HepG2 (cell line): ENCODE results near the gene NFAT5. TPM values are rescaled to one million over a fixed set of nuclear protein-coding genes. Genes with fewer than 3 reads are reported as not detected.

Experiments
- ASH2L ChIP-seq: fragments of 300-600, 200-600 bp; sonication (generic); IDR thresholded peaks from 2 replicates; pipeline ENCODE4 v1.7.0; 2017; ENCODE audit warnings: low read depth, mild to moderate bottlenecking, moderate library complexity, mixed read lengths, low read length; ENCODE audit not compliant: insufficient read length
- ATAD3A ChIP-seq: sonication (generic); formaldehyde crosslinking; IDR thresholded peaks from 2 replicates; pipeline ENCODE4 v1.4.0; 2020; ENCODE audit warnings: missing genetic modification reagents
- DMAP1 ChIP-seq: IDR thresholded peaks from 2 replicates; pipeline ENCODE4 v1.6.1; 2016
- ETV5 ChIP-seq: IDR thresholded peaks from 2 replicates; pipeline ENCODE4 v1.6.1; 2018; ENCODE audit warnings: missing biosample characterization, missing genetic modification reagents, inconsistent platforms, borderline replicate concordance
- HNF1B ChIP-seq: sonication (generic); formaldehyde crosslinking; IDR thresholded peaks from 2 replicates; pipeline ENCODE4 v1.5.1; 2020; ENCODE audit warnings: mild to moderate bottlenecking, moderate library complexity, missing genetic modification reagents
- HNRNPH1 ChIP-seq: fragments of 200-400 bp; formaldehyde crosslinking; optimal IDR thresholded peaks from 2 replicates; pipeline ENCODE3; 2017; ENCODE audit warnings: mild to moderate bottlenecking, low read depth, low read length
- HNRNPLL ChIP-seq: fragments of 200-400 bp; formaldehyde crosslinking; IDR thresholded peaks from 2 replicates; pipeline ENCODE4 v1.6.1; 2017; ENCODE audit warnings: mild to moderate bottlenecking, low read depth, low read length; ENCODE audit not compliant: poor library complexity, severe bottlenecking
- KDM3A ChIP-seq: IDR thresholded peaks from 2 replicates; pipeline ENCODE4 v1.6.1; 2018; ENCODE audit warnings: low read depth, missing compliant biosample characterization
- KLF16 ChIP-seq, 2 experiments: sonication (generic) in 1 of 2; formaldehyde crosslinking in 1 of 2; IDR thresholded peaks; 2 replicates each; pipeline versions ENCODE4 v1.6.1 to v1.8.0; 2016 to 2023; ENCODE audit warnings: missing genetic modification reagents in 2 of 2, missing compliant biosample characterization in 1 of 2
- KLF9 ChIP-seq: IDR thresholded peaks from 2 replicates; pipeline ENCODE4 v1.6.1; 2016; ENCODE audit warnings: low read depth
- MXD4 ChIP-seq: IDR thresholded peaks from 2 replicates; pipeline ENCODE4 v1.6.1; 2016; ENCODE audit warnings: mild to moderate bottlenecking, missing biosample characterization, missing genetic modification reagents
- RBM22 ChIP-seq: fragments of 200-400 bp; formaldehyde crosslinking; optimal IDR thresholded peaks from 2 replicates; pipeline ENCODE3; 2017; ENCODE audit warnings: mild to moderate bottlenecking, low read length, moderate library complexity
- RORA ChIP-seq: sonication (generic); formaldehyde crosslinking; IDR thresholded peaks from 2 replicates; pipeline ENCODE4 v1.5.0; 2020; ENCODE audit warnings: mild to moderate bottlenecking, missing genetic modification reagents, moderate library complexity
- SIN3B ChIP-seq: fragments of 150-350 bp; IDR thresholded peaks from 2 replicates; pipeline ENCODE4 v1.6.1; 2014; ENCODE audit warnings: low read length
- SP2 ChIP-seq: sonication (generic); formaldehyde crosslinking; IDR thresholded peaks from 2 replicates; pipeline ENCODE4 v1.5.1; 2020; ENCODE audit warnings: mild to moderate bottlenecking, missing genetic modification reagents
- TBP ChIP-seq: sonication (generic); formaldehyde crosslinking; IDR thresholded peaks from 2 replicates; pipeline ENCODE4 v1.5.0; 2020; ENCODE audit warnings: missing genetic modification reagents
- THAP9 ChIP-seq: sonication (generic); formaldehyde crosslinking; IDR thresholded peaks from 2 replicates; pipeline ENCODE4; 2020; ENCODE audit warnings: missing genetic modification reagents, mild to moderate bottlenecking, borderline replicate concordance
- U2AF2 ChIP-seq: fragments of 200-400 bp; formaldehyde crosslinking; IDR thresholded peaks from 2 replicates; pipeline ENCODE4 v1.6.1; 2017; ENCODE audit warnings: low read depth, mild to moderate bottlenecking, low read length
- ZFP36L1 ChIP-seq: sonication (generic); formaldehyde crosslinking; IDR thresholded peaks from 2 replicates; pipeline ENCODE4 v1.8.0; 2022; ENCODE audit warnings: mild to moderate bottlenecking, missing genetic modification reagents, moderate library complexity
- ZNF274 ChIP-seq: sonication (generic); formaldehyde crosslinking; IDR thresholded peaks from 2 replicates; pipeline ENCODE4 v1.5.1; 2020; ENCODE audit warnings: mild to moderate bottlenecking, missing genetic modification reagents
- ZNF3 ChIP-seq: IDR thresholded peaks from 2 replicates; pipeline ENCODE4 v1.7.0; 2017; ENCODE audit warnings: inconsistent platforms
- ZNF512B ChIP-seq: sonication (generic); formaldehyde crosslinking; IDR thresholded peaks from 2 replicates; pipeline ENCODE4 v1.5.1; 2020; ENCODE audit warnings: missing genetic modification reagents, mild to moderate bottlenecking, borderline replicate concordance
- ZNF543 ChIP-seq: sonication (generic); formaldehyde crosslinking; IDR thresholded peaks from 2 replicates; pipeline ENCODE4 v1.4.0; 2020; ENCODE audit warnings: mild to moderate bottlenecking, missing genetic modification reagents
- ZSCAN22 ChIP-seq: sonication (generic); formaldehyde crosslinking; IDR thresholded peaks from 2 replicates; pipeline ENCODE4 v1.4.0; 2020; ENCODE audit warnings: mild to moderate bottlenecking, missing genetic modification reagents
- polyA plus RNA-seq, 8 experiments: library from polyadenylated mRNA; depleted of rRNA in 3 of 8; stranded (reverse) in 7 of 8; unstranded in 1 of 8; fragments of >200 nt; fragmentation: Illumina TruSeq in 4 of 8; extraction: Trizol in 4 of 8; gene quantifications; 2 replicates each; pipeline versions ENCODE4 v1.2.1 to v1.2.3, GENCODE V29; 2011 to 2016; ENCODE audit warnings: low read depth in 4 of 8, missing spikeins in 1 of 8, mixed read lengths in 1 of 8; ENCODE audit not compliant: insufficient read depth in 1 of 8
- total RNA-seq, 5 experiments: library from RNA; depleted of rRNA; stranded (reverse); fragments of >200 nt; fragmentation: Illumina TruSeq; extraction: Trizol; gene quantifications; 2 replicates each; pipeline ENCODE4 v1.2.3, GENCODE V29; 2016; ENCODE audit warnings: low read depth in 1 of 5

The NFAT5 gene
- total and polyA plus RNA-seq, 2 of the 13 experiments (the other 11 are each of a cell fraction or from before 2014, with no cell fraction given) = 20.5 to 54.3 TPM

- TF ChIP-seq THAP9 (peak; percentile 53; the same call in 1 of the 2 replicates), ETV5 (CRISPR knock-in tag) (no peak), SP2 (CRISPR knock-in tag) (no peak), ATAD3A (CRISPR knock-in tag) (no peak), DMAP1 (CRISPR knock-in tag) (no peak), RBM22 (no peak), HNRNPLL (no peak), RORA (CRISPR knock-in tag) (0 out of 2 replicates have a peak, but pooled peaks have one; percentile 80), SIN3B (no peak), ZFP36L1 (CRISPR knock-in tag) (no peak; the same call in 1 of the 2 replicates), TBP (CRISPR knock-in tag) (no peak), KLF9 (CRISPR knock-in tag) (0 out of 2 replicates have a peak, but pooled peaks have one; percentile 19), ASH2L (peak; percentile 78), HNF1B (CRISPR knock-in tag) (no peak), ZNF512B (CRISPR knock-in tag) (peak; percentile 50; the same call in 1 of the 2 replicates), HNRNPH1 (no peak), KLF16 (CRISPR knock-in tag; IDR thresholded peaks at IDR 0.05) (no peak), ZSCAN22 (CRISPR knock-in tag) (no peak), U2AF2 (no peak), ZNF3 (CRISPR knock-in tag) (no peak), MXD4 (no peak), ZNF543 (no peak), KDM3A (CRISPR knock-in tag) (no peak), ZNF274 (CRISPR knock-in tag) (no peak)
Measured at GRCh38 chr16:69564845-69565670, 708 bp upstream of the NFAT5 start (continued).
